ENCODE data around the gene ARIH2. TPM values are rescaled to one million over a fixed set of nuclear protein-coding genes. Genes with fewer than 3 reads are reported as not detected.
A peak's percentile ranks its signal among the peaks of the same experiment; 100 is the strongest.

Gene ARIH2
- total RNA-seq, 1 donor from 2014 or later: 82.3 TPM

DNA sequence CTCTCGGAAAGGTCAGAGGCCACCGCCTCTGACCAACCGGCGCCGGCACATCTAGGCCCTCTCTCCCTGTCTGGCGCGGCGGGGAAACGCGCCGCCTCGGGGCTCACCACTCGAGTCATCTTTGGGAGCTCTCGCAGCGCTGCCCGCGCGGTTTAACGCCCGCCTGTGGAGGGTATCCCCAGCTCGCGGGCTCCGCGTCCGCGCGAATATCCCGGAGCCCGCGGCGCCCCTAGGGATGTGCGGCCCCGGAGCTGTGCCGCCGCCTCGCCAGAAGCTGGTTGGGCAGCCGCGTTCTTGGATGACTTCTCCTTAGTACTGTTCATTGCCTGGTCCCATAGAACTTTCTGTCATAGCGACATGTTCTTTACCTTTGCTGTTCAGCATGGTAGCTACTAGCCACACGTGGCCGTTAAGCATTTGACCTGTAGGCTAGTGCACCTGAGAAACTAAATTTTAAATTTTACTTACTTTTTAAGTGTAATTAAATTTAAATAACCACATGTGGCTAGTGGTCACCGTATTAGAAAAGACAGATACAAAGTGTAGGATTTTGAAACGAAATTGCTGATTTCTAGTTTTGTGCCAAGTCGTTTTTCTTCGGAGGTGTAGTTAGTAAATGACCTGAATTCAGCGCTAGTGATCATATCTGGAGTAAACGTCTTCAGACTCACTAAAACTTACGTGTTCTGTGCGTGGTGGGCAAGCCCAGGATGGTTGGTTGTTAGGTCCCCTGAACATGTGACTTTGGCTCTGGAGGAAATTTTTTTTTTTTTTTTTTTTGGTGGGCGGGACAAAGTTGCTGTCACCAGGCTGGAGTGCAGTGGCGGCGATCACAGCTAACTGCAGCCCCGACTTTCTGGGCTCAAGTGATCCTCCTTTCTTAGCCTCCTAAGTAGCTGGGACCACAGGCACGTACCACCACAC is 835 bp downstream of the ARIH2 start:
- no peaks in the 10 kb centered on the region for H3K9me3 ChIP-seq
- intact Hi-C loops (cut with DNase I): loop anchor here (1.0 to 5.0 kb wide), 5 partner anchors 21 to 213 kb away; partner anchors contain the start of genes IP6K2, LAMB2, PRKAR2A and SLC25A20
- peak in 1 of 2 donors; percentile 77 for DNase-seq (ENCODE audit: low spot score in 2 of 2)
- peak overlapping the region; percentile 95 to 98 for H3K27ac ChIP-seq
- peaks cover 0 to 9% of the 10 kb centered on the region in 2 donors for H3K4me1 ChIP-seq
- H3K4me3 ChIP-seq: peak overlapping the region; percentile 72 to 88
- no peaks in the 10 kb centered on the region for H3K27me3 ChIP-seq
- TF ChIP-seq, protein P1, sequence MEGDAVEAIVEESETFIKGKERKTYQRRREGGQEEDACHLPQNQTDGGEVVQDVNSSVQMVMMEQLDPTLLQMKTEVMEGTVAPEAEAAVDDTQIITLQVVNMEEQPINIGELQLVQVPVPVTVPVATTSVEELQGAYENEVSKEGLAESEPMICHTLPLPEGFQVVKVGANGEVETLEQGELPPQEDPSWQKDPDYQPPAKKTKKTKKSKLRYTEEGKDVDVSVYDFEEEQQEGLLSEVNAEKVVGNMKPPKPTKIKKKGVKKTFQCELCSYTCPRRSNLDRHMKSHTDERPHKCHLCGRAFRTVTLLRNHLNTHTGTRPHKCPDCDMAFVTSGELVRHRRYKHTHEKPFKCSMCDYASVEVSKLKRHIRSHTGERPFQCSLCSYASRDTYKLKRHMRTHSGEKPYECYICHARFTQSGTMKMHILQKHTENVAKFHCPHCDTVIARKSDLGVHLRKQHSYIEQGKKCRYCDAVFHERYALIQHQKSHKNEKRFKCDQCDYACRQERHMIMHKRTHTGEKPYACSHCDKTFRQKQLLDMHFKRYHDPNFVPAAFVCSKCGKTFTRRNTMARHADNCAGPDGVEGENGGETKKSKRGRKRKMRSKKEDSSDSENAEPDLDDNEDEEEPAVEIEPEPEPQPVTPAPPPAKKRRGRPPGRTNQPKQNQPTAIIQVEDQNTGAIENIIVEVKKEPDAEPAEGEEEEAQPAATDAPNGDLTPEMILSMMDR (IDR thresholded peaks at IDR 0.05): no peak
- peaks cover 10 to 20% of the 10 kb centered on the region in 2 donors for H3K36me3 ChIP-seq

DNA sequence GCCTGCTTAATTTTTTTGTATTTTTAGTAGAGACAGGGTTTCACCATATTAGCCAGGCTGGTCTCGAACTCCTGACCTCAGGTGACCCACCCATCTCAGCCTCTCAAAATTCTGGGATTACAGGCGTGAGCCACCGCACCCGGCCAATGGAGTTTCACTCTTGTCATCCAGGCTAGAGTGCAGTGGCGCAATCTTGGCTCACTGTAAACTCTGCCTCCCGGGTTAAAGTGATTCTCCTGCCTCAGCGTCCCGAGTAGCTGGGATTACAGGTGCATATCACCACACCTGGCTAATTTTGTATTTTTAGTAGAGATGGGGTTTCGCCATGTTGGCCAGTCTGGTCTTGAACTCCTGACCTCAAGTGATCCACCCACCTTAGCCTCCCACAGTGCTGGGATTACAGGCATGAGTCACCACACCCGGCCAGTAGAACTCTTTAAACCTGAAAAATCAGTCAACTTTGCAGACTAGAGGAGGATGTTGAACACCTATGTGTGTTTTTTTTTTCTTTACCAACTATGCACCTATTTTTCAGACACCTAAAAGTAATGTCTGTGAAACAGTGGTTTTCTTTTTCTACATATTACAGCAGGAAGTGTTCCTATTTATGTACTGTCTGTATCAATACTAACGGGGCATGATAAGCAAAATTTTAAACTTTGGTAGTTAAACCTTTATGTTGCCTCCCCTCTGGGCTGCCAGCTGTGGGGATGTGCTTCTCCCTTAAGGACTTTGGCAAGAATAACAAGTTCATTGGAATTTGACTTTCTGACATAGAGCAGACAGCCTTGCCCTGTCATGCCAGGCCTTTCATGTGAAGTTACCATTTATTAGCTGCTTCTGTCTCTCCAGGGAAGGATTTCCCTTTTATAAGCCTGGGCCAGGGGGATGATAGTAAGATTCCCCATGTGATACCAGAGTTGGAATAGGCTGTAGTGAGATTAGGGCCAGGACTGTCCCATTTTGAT is 8.1 kb downstream of the ARIH2 start:
- TF ChIP-seq, protein P1 (IDR thresholded peaks at IDR 0.05): no peak
- H3K36me3 ChIP-seq: peaks cover 38 to 74% of the 10 kb centered on the region in 2 donors
- H3K4me1 ChIP-seq: peaks cover 0 to 23% of the 10 kb centered on the region in 2 donors
- H3K4me3 ChIP-seq: no peak overlapping the region
- no peaks in the 10 kb centered on the region for H3K27me3 ChIP-seq
- intact Hi-C loops (cut with DNase I): no loop called here
- H3K27ac ChIP-seq: no peak overlapping the region
- H3K9me3 ChIP-seq: no peaks in the 10 kb centered on the region
- DNase-seq (ENCODE audit: low spot score in 2 of 2): peak in 1 of 2 donors; percentile 46

DNA sequence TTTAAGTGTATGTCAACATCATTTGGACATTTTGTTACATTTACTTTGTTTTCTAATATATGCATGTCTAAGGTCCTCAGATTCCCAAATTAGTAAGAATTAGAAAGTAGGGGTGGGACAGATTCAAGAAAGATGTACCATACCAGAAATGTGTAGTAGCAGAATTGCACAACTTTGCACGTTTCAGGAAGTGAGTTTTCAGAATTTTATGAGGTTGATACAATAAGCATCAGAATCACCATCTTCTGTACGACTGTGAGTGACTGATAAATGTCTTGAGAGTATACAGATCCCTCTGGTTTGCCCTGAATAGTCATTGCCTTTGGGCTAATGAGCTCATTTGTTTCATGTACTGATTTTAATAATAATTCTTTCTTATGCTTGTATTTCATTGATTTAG is 9.3 kb downstream of the ARIH2 start:
- no peaks in the 10 kb centered on the region for H3K27me3 ChIP-seq
- H3K27ac ChIP-seq: no peak overlapping the region
- H3K4me1 ChIP-seq: peaks cover 0 to 23% of the 10 kb centered on the region in 2 donors
- no peak overlapping the region for H3K4me3 ChIP-seq
- TF ChIP-seq, protein P1 (IDR thresholded peaks at IDR 0.05): no peak
- no peak for DNase-seq (ENCODE audit: low spot score in 2 of 2)
- H3K36me3 ChIP-seq: peaks cover 38 to 69% of the 10 kb centered on the region in 2 donors
- no peaks in the 10 kb centered on the region for H3K9me3 ChIP-seq
- intact Hi-C loops (cut with DNase I): no loop called here

DNA sequence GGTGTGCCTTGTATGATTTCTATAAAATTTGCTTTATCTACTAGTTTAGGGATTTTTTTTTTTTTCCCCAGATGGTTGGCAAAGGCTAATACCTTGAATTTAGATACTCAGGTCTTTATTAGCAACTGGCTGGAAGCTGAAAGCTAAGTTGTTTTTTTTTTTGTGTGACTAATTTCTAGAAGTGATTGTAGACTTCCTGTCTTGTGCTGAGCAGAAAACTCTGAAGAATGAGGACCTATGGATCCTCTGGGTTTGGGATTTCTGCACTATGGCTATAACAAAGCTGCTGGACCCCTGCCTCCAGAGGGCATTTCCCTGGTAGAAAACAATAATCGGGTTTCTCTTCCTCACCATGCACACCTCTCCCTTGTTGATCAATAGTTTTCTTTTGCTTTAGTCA is 10.0 kb downstream of the ARIH2 start:
- intact Hi-C loops (cut with DNase I): no loop called here
- peaks cover 38 to 65% of the 10 kb centered on the region in 2 donors for H3K36me3 ChIP-seq
- TF ChIP-seq, protein P1 (IDR thresholded peaks at IDR 0.05): no peak

DNA sequence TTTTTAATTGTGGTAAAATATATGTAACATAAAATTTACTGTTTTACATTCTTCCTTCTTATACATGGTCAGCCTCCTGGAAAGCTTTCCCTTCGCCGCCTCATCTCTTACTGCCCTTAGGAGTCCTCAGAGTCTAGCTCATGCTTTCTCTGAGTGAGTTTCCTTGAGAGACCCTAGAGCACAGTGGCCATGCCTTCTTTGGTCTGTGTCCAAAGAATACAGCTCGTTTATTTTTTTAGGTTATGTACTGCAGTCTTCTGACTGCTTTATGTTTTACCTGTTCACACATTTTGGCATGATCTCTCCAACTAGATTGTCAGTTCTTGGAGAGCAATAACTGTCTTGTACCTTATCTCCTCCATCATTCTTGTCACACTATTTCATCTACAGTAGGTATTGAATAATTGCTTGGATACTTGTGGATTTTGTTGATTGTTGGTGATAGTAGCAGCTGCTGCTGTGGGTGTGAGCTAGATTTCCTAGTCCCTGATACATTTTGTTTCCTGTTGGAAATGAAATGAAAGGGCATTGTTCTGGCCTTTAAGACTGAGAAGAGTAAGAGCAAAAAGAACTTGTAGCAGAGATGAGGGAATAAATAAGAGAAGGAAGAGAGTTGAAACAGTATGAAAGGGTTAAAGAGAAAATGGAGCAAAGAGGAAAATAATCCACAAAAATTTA is 10.9 kb downstream of the ARIH2 start:
- TF ChIP-seq, protein P1 (IDR thresholded peaks at IDR 0.05): no peak
- no peaks in the 10 kb centered on the region for H3K9me3 ChIP-seq
- intact Hi-C loops (cut with DNase I): no loop called here
- H3K27me3 ChIP-seq: no peaks in the 10 kb centered on the region
- peaks cover 35 to 64% of the 10 kb centered on the region in 2 donors for H3K36me3 ChIP-seq
- H3K4me3 ChIP-seq: no peak overlapping the region
- H3K27ac ChIP-seq: no peak overlapping the region
- DNase-seq (ENCODE audit: low spot score in 2 of 2): no peak
- peaks cover 0 to 23% of the 10 kb centered on the region in 2 donors for H3K4me1 ChIP-seq

More for the DNA sequence above, 10.0 kb downstream of the ARIH2 start:
- Histone ChIP-seq H3K27me3 (no peaks in the 10 kb centered on the region), H3K9me3 (no peaks in the 10 kb centered on the region), H3K4me1 (peaks cover 0 to 23% of the 10 kb centered on the region in 2 donors), H3K4me3 (no peak overlapping the region), H3K27ac (no peak overlapping the region)
- DNase-seq (ENCODE audit: low spot score in 2 of 2): no peak

Measured in ascending aorta (tissue), 2 donors.